HepG2 (cell line): Measurements from ENCODE around the gene PRRT2. TPM values are rescaled to one million over a fixed set of nuclear protein-coding genes. Genes with fewer than 3 reads are reported as not detected.

Experiments
- ADNP ChIP-seq: sonication (generic); formaldehyde crosslinking; IDR thresholded peaks from 2 replicates; pipeline ENCODE4 v1.4.0; 2020; ENCODE audit warnings: missing genetic modification reagents
- ARHGAP35 ChIP-seq: sonication (generic); formaldehyde crosslinking; IDR thresholded peaks from 2 replicates; pipeline ENCODE4 v1.9.0; 2022; ENCODE audit warnings: mild to moderate bottlenecking, inconsistent platforms, moderate library complexity, missing genetic modification reagents, borderline replicate concordance
- CEBPB ChIP-seq: IDR thresholded peaks from 2 replicates; pipeline ENCODE4 v1.6.1; 2011; ENCODE audit warnings: low read depth, low read length, improper control_type of control experiment, borderline replicate concordance
- ELF1 ChIP-seq: sonication (generic); formaldehyde crosslinking; IDR thresholded peaks from 2 replicates; pipeline ENCODE4 v1.4.0; 2020; ENCODE audit warnings: missing genetic modification reagents
- ESRRA ChIP-seq: sonication (generic); formaldehyde crosslinking; IDR thresholded peaks from 2 replicates; pipeline ENCODE4 v1.5.1; 2020; ENCODE audit warnings: mild to moderate bottlenecking, low read depth, missing genetic modification reagents
- FOXP1 ChIP-seq, 2 experiments: fragments of 450-650 bp in 1 of 2; IDR thresholded peaks; 2 replicates each; pipeline ENCODE4 v1.6.1; 2017 to 2018; ENCODE audit warnings: antibody characterized with exemption in 1 of 2
- GATAD2A ChIP-seq: IDR thresholded peaks from 2 replicates; pipeline ENCODE4 v1.6.1; 2016
- JUNB ChIP-seq: sonication (generic); formaldehyde crosslinking; IDR thresholded peaks from 2 replicates; pipeline ENCODE4 v1.8.0; 2022; ENCODE audit warnings: missing genetic modification reagents, mild to moderate bottlenecking, borderline replicate concordance
- MAFF ChIP-seq: IDR thresholded peaks from 2 replicates; pipeline ENCODE4 v1.6.1; 2011; ENCODE audit warnings: low read depth, low read length, improper control_type of control experiment
- MATR3 ChIP-seq: sonication (generic); formaldehyde crosslinking; IDR thresholded peaks from 2 replicates; pipeline ENCODE4 v1.4.0; 2020; ENCODE audit warnings: missing genetic modification reagents
- NCOA2 ChIP-seq: sonication (generic); formaldehyde crosslinking; IDR thresholded peaks from 2 replicates; pipeline ENCODE4 v1.8.0; 2022; ENCODE audit warnings: inconsistent platforms
- PRMT3 ChIP-seq: sonication (generic); formaldehyde crosslinking; IDR thresholded peaks from 2 replicates; pipeline ENCODE4 v1.8.1; 2022; ENCODE audit warnings: low read depth, mild to moderate bottlenecking, moderate library complexity, missing genetic modification reagents, borderline replicate concordance
- PRPF4 ChIP-seq: fragments of 200-400 bp; formaldehyde crosslinking; IDR thresholded peaks from 2 replicates; pipeline ENCODE4 v1.6.1; 2016; ENCODE audit warnings: low read length, low read depth; ENCODE audit not compliant: poor library complexity, severe bottlenecking
- RNF2 ChIP-seq: fragments of 450-650 bp; conservative IDR thresholded peaks from 2 replicates; pipeline ENCODE4 v1.6.1; 2016; ENCODE audit warnings: low read depth
- RXRB ChIP-seq: IDR thresholded peaks from 2 replicates; pipeline ENCODE4 v1.6.1; 2016; ENCODE audit warnings: borderline replicate concordance, missing genetic modification reagents, missing compliant biosample characterization
- TMF1 ChIP-seq: sonication (generic); formaldehyde crosslinking; IDR thresholded peaks from 2 replicates; pipeline ENCODE4 v1.8.1; 2022; ENCODE audit warnings: low read depth, missing genetic modification reagents
- WIZ ChIP-seq: sonication (generic); formaldehyde crosslinking; IDR thresholded peaks from 2 replicates; pipeline ENCODE4 v1.5.1; 2020; ENCODE audit warnings: mild to moderate bottlenecking, missing genetic modification reagents
- ZIK1 ChIP-seq: sonication (generic); formaldehyde crosslinking; IDR thresholded peaks from 2 replicates; pipeline ENCODE4 v1.5.0; 2020; ENCODE audit warnings: mild to moderate bottlenecking, low read depth, missing genetic modification reagents, borderline replicate concordance
- ZMYM2 ChIP-seq: sonication (generic); formaldehyde crosslinking; IDR thresholded peaks from 2 replicates; pipeline ENCODE4 v1.8.0; 2022; ENCODE audit warnings: mild to moderate bottlenecking, missing genetic modification reagents
- ZNF17 ChIP-seq: sonication (generic); formaldehyde crosslinking; IDR thresholded peaks from 2 replicates; pipeline ENCODE4 v1.5.0; 2020; ENCODE audit warnings: mild to moderate bottlenecking, missing genetic modification reagents
- ZNF30 ChIP-seq: sonication (generic); formaldehyde crosslinking; IDR thresholded peaks from 2 replicates; pipeline ENCODE4 v1.5.0; 2020; ENCODE audit warnings: mild to moderate bottlenecking, missing genetic modification reagents
- ZNF331 ChIP-seq: sonication (generic); formaldehyde crosslinking; IDR thresholded peaks from 2 replicates; pipeline ENCODE4 v1.4.0; 2020; ENCODE audit warnings: missing genetic modification reagents
- ZNF354B ChIP-seq: sonication (generic); formaldehyde crosslinking; IDR thresholded peaks from 2 replicates; pipeline ENCODE4 v1.8.0; 2022; ENCODE audit warnings: mild to moderate bottlenecking, missing genetic modification reagents
- ZNF644 ChIP-seq: IDR thresholded peaks from 2 replicates; pipeline ENCODE4 v1.6.1; 2016; ENCODE audit warnings: low read depth
- ZNF737 ChIP-seq: sonication (generic); formaldehyde crosslinking; IDR thresholded peaks from 2 replicates; pipeline ENCODE4 v1.5.0; 2020; ENCODE audit warnings: missing genetic modification reagents, mild to moderate bottlenecking, borderline replicate concordance
- ZNF749 ChIP-seq: sonication (generic); formaldehyde crosslinking; IDR thresholded peaks from 2 replicates; pipeline ENCODE4 v1.8.0; 2022; ENCODE audit warnings: mild to moderate bottlenecking, missing genetic modification reagents, moderate library complexity, borderline replicate concordance
- ZSCAN12 ChIP-seq: sonication (generic); formaldehyde crosslinking; IDR thresholded peaks from 2 replicates; pipeline ENCODE4 v1.9.0; 2021; ENCODE audit warnings: mild to moderate bottlenecking, missing genetic modification reagents
- polyA plus RNA-seq, 8 experiments: library from polyadenylated mRNA; depleted of rRNA in 3 of 8; stranded (reverse) in 7 of 8; unstranded in 1 of 8; fragments of >200 nt; fragmentation: Illumina TruSeq in 4 of 8; extraction: Trizol in 4 of 8; gene quantifications; 2 replicates each; pipeline versions ENCODE4 v1.2.1 to v1.2.3, GENCODE V29; 2011 to 2016; ENCODE audit warnings: low read depth in 4 of 8, missing spikeins in 1 of 8, mixed read lengths in 1 of 8; ENCODE audit not compliant: insufficient read depth in 1 of 8
- total RNA-seq, 5 experiments: library from RNA; depleted of rRNA; stranded (reverse); fragments of >200 nt; fragmentation: Illumina TruSeq; extraction: Trizol; gene quantifications; 2 replicates each; pipeline ENCODE4 v1.2.3, GENCODE V29; 2016; ENCODE audit warnings: low read depth in 1 of 5
- TF ChIP-seq, protein P1 (sequence below): sonication (generic); formaldehyde crosslinking; IDR thresholded peaks from 2 replicates; pipeline ENCODE4 v1.4.0; 2020; ENCODE audit warnings: missing genetic modification reagents, borderline replicate concordance
- TF ChIP-seq, protein P2 (sequence below): sonication (generic); formaldehyde crosslinking; IDR thresholded peaks from 2 replicates; pipeline ENCODE4 v1.8.0; 2022; ENCODE audit warnings: missing genetic modification reagents, mild to moderate bottlenecking, moderate library complexity, borderline replicate concordance

Gene PRRT2
- total and polyA plus RNA-seq, 2 of the 13 experiments (the other 11 are each of a cell fraction or from before 2014, with no cell fraction given), result 0.51 to 1.1 TPM

GRCh38 chr16:29805232-29806098, 6.5 kb upstream of the PRRT2 start (continued):
- TF ChIP-seq ELF1 (CRISPR knock-in tag), result peak; percentile 88
- no peak for TF ChIP-seq ZNF644 (CRISPR knock-in tag)
- peak; percentile 92 for TF ChIP-seq ZNF331 (CRISPR knock-in tag)
- TF ChIP-seq CEBPB, result no peak
- peak; percentile 70 for TF ChIP-seq ESRRA (CRISPR knock-in tag)
- TF ChIP-seq, protein P1, sequence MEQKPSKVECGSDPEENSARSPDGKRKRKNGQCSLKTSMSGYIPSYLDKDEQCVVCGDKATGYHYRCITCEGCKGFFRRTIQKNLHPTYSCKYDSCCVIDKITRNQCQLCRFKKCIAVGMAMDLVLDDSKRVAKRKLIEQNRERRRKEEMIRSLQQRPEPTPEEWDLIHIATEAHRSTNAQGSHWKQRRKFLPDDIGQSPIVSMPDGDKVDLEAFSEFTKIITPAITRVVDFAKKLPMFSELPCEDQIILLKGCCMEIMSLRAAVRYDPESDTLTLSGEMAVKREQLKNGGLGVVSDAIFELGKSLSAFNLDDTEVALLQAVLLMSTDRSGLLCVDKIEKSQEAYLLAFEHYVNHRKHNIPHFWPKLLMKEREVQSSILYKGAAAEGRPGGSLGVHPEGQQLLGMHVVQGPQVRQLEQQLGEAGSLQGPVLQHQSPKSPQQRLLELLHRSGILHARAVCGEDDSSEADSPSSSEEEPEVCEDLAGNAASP (CRISPR knock-in tag), result peak; percentile 78
- peak; percentile 93 for TF ChIP-seq ARHGAP35 (CRISPR knock-in tag)
- TF ChIP-seq FOXP1 (IDR thresholded peaks at IDR 0.05), result no peak
- peak; percentile 68 for TF ChIP-seq FOXP1 (CRISPR knock-in tag; IDR thresholded peaks at IDR 0.05)
- TF ChIP-seq ZNF737 (CRISPR knock-in tag), result no peak
- no peak for TF ChIP-seq ADNP (CRISPR knock-in tag)
- TF ChIP-seq PRMT3 (CRISPR knock-in tag), result peak; percentile 94; the same call in 1 of the 2 replicates
- TF ChIP-seq WIZ, result peak; percentile 77; the same call in 1 of the 2 replicates
- peak; percentile 52; the same call in 1 of the 2 replicates for TF ChIP-seq ZSCAN12
- TF ChIP-seq RNF2, result 0 out of 2 replicates have a peak, but pooled peaks have one; percentile 39
- peak; percentile 95 for TF ChIP-seq ZNF749 (CRISPR knock-in tag)
- no peak for TF ChIP-seq PRPF4
- no peak for TF ChIP-seq MAFF
- peak; percentile 61; the same call in 1 of the 2 replicates for TF ChIP-seq ZMYM2 (CRISPR knock-in tag)
- peak; percentile 81 for TF ChIP-seq GATAD2A
- TF ChIP-seq ZIK1 (CRISPR knock-in tag), result peak; percentile 95; the same call in 1 of the 2 replicates
- no peak for TF ChIP-seq JUNB
- TF ChIP-seq NCOA2, result peak; percentile 85
- peak; percentile 44; the same call in 1 of the 2 replicates for TF ChIP-seq ZNF354B (CRISPR knock-in tag)
- peak; percentile 88 for TF ChIP-seq RXRB
- peak; percentile 95 for TF ChIP-seq TMF1 (CRISPR knock-in tag)
- TF ChIP-seq, protein P2, sequence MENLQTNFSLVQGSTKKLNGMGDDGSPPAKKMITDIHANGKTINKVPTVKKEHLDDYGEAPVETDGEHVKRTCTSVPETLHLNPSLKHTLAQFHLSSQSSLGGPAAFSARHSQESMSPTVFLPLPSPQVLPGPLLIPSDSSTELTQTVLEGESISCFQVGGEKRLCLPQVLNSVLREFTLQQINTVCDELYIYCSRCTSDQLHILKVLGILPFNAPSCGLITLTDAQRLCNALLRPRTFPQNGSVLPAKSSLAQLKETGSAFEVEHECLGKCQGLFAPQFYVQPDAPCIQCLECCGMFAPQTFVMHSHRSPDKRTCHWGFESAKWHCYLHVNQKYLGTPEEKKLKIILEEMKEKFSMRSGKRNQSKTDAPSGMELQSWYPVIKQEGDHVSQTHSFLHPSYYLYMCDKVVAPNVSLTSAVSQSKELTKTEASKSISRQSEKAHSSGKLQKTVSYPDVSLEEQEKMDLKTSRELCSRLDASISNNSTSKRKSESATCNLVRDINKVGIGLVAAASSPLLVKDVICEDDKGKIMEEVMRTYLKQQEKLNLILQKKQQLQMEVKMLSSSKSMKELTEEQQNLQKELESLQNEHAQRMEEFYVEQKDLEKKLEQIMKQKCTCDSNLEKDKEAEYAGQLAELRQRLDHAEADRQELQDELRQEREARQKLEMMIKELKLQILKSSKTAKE (CRISPR knock-in tag), result peak; percentile 74; the same call in 1 of the 2 replicates
- TF ChIP-seq ZNF17, result no peak
- no peak for TF ChIP-seq ZNF30 (CRISPR knock-in tag)
- TF ChIP-seq MATR3 (CRISPR knock-in tag), result no peak
